ENCODE results near the gene PERCC1.
"Not testable (repeated sequence)": the region's sequence is repeated elsewhere in the genome, so short reads cannot be mapped to it uniquely, and the experiment has no call there.

PERCC1 gene

DNA sequence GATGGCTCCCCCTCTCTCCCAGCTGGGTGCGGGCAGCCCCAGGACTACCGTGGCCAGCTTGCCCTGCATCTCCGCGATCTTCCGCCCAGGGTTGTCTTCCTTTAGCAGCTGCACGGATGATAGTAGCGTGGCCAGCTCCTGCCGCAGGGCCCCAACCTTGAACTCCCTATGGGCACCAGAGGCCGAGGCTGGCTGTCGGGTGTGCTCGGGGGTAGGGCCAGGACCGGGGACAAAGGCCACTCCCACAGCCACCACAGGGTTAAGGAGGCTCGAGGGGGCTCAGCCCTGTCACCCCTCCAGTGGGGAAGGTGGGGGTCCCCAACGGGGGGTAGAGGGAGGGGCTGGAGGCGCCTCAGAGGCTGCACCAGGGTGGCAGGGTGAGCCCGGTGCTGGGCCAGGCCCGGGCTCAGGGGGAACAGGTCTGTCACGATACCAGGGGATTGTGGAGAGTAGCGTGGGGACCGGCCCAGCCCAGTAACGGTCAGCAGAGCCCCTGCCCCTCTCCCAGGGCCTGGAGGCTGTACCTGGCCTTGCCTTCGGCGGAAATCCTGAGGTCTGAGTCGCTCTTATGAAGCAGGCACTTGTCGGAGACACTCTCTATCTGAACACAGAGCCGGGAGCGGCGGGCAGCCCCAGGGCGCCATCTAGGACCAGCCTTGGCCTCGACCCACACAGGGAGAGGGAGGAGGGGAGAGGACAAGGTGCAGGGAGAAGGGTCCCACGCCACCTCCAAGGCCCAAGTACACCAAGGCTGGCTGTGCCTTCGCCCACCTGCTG is 5.2 kb downstream of the PERCC1 start:
- no peak for DNase-seq

- no peak for DNase-seq
These were observed 6.0 kb downstream of the PERCC1 start for GRCh38 chr16:1436731-1437355.

DNA sequence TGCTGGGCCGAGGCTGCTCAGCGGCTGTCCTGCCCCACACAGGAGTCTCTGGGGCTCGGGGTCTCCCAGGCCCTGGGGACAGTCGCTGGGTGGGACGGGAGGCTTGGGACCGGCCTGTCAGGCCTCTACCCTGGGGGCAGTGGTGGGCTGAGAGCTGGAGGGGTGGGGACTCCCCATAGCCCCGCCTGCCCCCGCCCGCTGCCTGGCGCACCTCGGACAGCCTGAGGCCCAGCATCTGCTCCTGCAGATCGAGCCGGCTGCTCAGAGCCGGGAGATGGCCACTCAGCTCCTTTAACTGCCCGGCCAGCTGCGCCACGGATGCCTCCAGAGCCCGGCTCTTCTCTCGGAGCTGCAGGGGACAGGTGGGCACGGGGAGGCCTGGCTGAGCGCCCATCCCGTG is 6.7 kb downstream of the PERCC1 start:
- no peak for DNase-seq

GRCh38 chr16:1438229-1439057 is 7.6 kb downstream of the PERCC1 start:
- no peak for DNase-seq

GRCh38 chr16:1439058-1439698 is 8.3 kb downstream of the PERCC1 start:
- no peak for DNase-seq

DNA sequence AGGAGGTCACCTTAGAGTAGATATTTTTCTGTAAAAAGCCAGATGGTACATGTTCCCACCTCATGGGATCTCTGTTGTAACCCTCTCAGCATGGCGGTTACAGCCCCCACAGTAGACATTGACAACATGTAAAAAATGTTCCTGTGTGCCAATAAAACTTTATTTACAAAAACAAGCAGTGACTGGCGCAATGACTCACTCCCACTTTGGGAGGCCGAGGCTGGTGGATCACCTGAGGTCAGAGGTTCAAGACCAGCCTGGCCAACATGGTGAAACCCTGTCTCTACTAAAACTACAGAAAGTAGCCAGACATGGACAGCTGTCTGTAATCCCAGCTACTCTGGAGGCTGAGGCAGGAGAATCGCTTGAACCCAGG is 8.8 kb downstream of the PERCC1 start:
- not testable (repeated sequence) for DNase-seq

- no peak for DNase-seq
These were observed 10.5 kb downstream of the PERCC1 start for GRCh38 chr16:1441391-1441829.

GRCh38 chr16:1442697-1443096 is 11.8 kb downstream of the PERCC1 start:
- DNase-seq = no peak

- no peak for DNase-seq
These were observed 12.6 kb downstream of the PERCC1 start for GRCh38 chr16:1443403-1443973.

DNA sequence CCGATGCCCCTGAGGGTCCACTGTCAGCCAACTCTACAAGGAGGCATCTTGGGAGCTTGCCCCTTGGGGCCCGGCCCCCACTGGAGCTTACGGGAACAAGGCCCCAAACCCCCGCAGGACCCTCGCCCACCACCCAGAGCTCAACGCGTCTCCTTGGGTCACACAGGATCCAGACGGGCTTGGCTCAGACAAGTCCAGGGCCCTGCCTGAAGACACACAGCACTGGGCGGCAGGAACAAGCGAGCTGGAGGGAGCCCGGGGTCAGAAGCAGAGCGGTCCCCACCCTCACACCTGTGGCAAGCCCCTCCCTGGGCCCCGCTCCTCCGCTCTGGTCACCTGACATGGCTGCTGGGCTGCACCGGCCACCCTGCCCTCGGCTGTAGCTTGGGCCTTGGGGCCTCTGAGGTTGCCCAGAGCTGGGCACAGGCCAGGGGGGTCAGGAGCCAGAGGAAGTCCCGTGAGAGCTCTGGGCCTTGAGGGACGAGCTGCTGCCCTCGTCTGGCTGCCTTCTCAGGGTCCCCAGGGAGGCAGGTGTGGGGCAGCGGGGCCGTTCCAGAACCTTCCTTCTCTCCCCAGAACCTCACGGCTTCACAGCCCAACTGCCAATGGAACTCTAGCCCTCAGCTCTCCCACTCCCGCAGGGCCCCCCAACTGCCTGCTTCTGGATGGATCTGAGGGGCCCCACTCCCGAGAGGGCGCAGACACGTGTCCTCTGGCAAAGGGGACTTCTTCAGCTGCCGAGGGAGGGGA is 13.3 kb downstream of the PERCC1 start, which contains the start of gene CCDC154:
Gene CCDC154, minus strand, starts transcription at position 577 of the 750 bp plus-strand sequence. Its CDS starts 234 bp downstream, at position 343.
- no peak for DNase-seq

DNA sequence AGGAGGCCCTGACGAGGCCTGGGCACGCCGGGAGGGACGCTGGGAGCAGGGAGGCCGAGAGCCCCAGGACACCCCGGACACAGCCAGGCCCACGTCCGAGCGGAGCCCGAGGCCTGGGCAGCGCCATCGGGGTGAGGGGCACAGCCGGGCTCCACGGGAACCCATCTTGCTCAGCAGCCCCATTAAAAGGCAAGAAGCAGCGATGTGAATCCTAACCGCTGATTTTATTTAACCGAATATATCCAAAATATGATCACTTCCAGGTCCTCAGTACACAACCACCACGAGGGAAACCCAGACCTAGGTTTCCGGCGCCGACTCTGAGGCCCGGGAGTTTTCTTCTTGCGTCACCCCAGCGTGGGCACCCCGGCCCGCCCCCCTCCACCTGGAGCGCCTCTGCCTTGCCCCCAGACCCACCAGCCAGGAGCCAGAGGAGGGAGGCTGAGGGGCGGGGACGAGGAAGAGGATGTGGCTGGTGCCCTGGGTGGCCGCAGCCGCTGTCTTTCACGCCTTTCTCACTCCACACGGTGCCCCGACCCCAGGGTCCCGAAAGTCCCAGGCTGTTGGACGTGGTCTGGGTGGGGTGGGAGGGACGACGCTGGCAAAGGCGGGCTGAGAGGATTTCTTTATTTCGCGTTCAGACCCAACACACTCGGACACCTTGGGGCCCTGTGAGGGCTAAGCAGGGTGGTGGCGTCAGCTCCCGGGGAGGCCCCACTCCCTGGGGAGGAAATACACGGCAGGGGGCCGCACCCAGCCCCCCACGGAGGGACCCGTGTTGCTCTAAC is 14.0 kb downstream of the PERCC1 start:
- DNase-seq = no peak

- DNase-seq = no peak
These were observed 14.8 kb downstream of the PERCC1 start for GRCh38 chr16:1445518-1446203.

- no peak for DNase-seq
These were observed 15.6 kb downstream of the PERCC1 start for GRCh38 chr16:1446296-1447080.

DNA sequence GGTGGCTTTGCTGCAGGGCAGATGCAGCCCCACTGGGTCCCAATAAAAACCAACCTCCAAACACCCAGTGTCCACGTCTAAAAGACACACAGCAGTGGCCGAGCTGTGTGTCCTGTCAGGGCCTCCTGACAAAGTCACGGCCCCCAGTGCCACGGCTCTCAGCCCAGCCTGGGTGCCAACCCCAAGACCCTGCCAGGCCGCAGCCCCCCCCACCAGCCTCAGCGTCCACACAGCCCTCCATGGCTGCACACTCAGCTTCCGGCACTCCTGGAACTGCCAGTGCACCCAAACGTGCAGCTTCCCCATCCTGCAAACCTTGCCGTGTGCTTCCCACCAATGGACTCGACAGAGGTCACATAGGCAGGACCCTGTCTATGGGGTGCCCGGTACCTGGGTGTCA is 17.1 kb downstream of the PERCC1 start:
- no peak for DNase-seq

DNA sequence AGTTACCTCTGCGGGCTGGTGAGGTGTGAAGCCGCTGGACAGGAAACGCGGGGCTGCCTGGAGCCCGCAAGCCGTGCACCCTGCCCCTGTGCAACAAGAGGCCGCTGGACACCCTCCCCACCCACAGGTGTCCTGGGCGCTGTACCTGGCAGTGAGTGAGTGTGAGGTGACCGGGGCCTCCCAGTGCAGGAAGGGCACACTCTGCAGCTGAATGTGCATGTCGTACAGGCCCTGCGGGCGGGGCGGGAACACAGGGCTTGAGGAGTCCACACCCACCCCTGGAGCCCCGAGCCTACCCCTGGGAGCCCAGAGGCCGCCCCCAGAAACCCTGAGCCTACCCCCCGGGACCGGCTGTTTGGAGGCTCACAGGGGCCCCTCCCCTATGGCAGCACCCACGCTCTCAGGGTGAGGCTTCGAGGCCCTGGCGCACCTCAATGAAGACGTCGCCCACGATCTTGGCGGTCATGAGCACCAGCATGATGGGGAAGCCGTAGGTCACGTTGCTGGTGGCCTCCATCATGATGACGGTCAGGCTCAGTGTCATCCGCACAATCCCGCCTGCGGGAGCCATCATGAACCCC is 17.7 kb downstream of the PERCC1 start:
- DNase-seq = no peak

DNA sequence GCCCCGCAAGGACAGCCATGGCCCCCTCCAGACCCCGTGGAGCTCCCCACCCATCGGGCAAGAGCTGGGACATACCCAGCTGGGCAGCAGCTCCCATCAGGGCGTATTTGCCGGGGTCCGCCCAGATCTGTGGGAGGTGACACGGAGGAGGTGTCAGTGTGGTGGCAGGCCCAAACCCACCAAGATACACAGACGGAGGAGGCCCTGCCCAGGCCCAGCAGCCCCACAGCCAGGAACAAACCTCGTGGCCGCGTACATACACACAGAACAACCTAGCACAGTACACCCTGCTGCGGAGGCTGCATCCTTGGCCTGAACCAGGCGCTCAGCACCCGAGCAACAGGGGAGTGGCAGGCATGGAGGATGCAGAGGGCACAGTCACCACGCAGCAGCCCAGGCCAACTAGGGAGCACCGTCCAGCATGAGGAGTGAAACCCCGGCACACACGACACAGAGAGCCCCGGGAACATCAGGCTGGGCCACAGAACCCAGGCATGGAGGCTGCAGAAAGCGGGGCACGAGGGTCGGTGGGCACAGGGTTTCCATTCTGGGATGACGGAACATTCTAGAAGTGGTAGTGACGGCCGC is 18.4 kb downstream of the PERCC1 start:
- DNase-seq = no peak

DNA sequence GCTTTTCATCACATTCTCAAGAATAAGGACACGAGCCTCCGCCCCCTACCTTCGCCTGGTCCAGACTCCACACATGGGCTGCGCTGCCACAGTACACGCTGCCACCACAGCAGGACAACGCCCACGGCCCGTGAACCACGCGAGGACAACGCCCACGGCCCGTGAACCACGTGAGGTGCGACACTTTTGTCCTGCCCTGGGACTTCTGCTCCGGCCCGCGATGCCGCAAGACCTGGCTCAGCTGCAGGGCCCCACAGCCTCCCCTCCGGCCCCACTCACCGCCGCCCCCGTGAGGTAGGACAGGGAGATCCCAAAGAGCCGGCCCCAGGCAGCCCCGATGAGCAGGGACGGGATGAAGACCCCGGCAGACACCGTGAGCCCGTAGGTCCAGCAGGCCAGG is 19.3 kb downstream of the PERCC1 start:
- no peak for DNase-seq

DNA sequence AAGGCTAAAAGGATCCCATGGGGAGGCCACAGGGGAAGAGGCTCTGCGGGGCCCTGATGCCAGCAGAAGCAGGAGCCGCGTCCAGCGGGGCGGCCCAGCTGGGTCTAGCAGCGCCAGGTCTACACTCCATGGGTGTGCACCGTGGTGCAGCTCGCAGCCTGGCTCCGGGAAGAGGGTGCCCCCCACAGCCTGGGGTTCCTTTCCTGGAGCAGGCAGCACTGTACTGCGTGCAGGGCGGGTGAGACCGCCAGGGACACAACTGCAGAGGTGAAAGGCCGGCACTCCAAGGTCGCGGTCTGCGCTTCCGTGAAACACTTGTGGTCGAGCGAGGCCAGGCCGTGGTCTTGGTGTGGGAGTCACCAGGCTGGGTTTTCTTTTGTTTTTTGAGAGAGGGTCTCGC is 20.0 kb downstream of the PERCC1 start:
- no peak for DNase-seq

Measured in SW 1271 (cell line).